Prostate gland (tissue), 2 donors: ENCODE results near the gene FBXO38. TPM values are rescaled to one million over a fixed set of nuclear protein-coding genes. Genes with fewer than 3 reads are reported as not detected.

Source experiments
- DNase-seq: peaks from one replicate; pipeline ENCODE4 v3.0.0-alpha.2; 2019; ENCODE audit warnings: low spot score
- H3K27ac ChIP-seq, 2 donors: fragments of 200-600 bp; sonication (generic); 2 replicates each; pipeline ENCODE4 v1.5.1; 2017 to 2019
- H3K27me3 ChIP-seq: fragments of 200-600 bp; sonication (generic); replicated peaks from 2 replicates; pipeline ENCODE4 v1.5.1; 2019; ENCODE audit not compliant: insufficient read depth
- H3K36me3 ChIP-seq, 2 donors: fragments of 200-600 bp; sonication (generic); 1 replicate in 1 of 2; 2 replicates in 1 of 2; pipeline versions ENCODE4 v1.5.1 to v1.8.1; 2017 to 2019
- H3K4me1 ChIP-seq: fragments of 200-600 bp; sonication (generic); replicated peaks from 2 replicates; pipeline ENCODE4 v1.5.1; 2019
- H3K4me3 ChIP-seq, 2 donors: fragments of 200-600 bp; sonication (generic); 2 replicates each; pipeline ENCODE4 v1.5.1; 2017 to 2019
- H3K9me3 ChIP-seq: fragments of 200-600 bp; sonication (generic); 2 replicates; pipeline ENCODE4 v1.5.1; 2017
- CTCF ChIP-seq, 4 experiments: fragments of 200-600 bp in 2 of 4; fragments of 450-650 bp in 2 of 4; sonication (generic) in 2 of 4; IDR thresholded peaks; 1 replicate in 3 of 4; 2 replicates in 1 of 4; pipeline ENCODE4 v1.5.1; 2016 to 2019; ENCODE audit warnings: antibody characterized with exemption in 4 of 4, mild to moderate bottlenecking in 2 of 4, moderate library complexity in 2 of 4
- POLR2A ChIP-seq: fragments of 450-650 bp; IDR thresholded peaks from one replicate; pipeline ENCODE4 v1.6.1; 2016; ENCODE audit warnings: antibody characterized with exemption, mild to moderate bottlenecking
- POLR2AphosphoS5 ChIP-seq: sonication (generic); formaldehyde crosslinking; IDR thresholded peaks from one replicate; pipeline ENCODE4 v1.6.1; 2017; ENCODE audit warnings: antibody characterized with exemption
- WGBS: methylation state at CpG from one replicate; pipeline ENCODE4 v1.1.5; 2018; 5-methylcytosine and 5-hydroxymethylcytosine counted together
- intact Hi-C: fragments of 100-400 bp; cut with DNase I; formaldehyde crosslinking; loops from one replicate; pipeline ENCODE4 v1.14.2; 2022
- total RNA-seq, 2 donors: library from RNA; depleted of rRNA; stranded (reverse); fragments of >200 nt; gene quantifications; one replicate each; pipeline ENCODE4 v1.1.0, GENCODE V29; 2016

FBXO38 gene
- total RNA-seq, 2 donors from 2014 or later = 47.1 to 53.2 TPM

- intact Hi-C loops = no loop called here
- H3K4me1 ChIP-seq = no peaks in the 10 kb centered on the region
- DNase-seq = no peak
- WGBS = 74% methylated on average over 4 of the region's 4 CpGs
- no peak overlapping the region for H3K27ac ChIP-seq
- H3K4me3 ChIP-seq = no peak overlapping the region
- H3K9me3 ChIP-seq = no peaks in the 10 kb centered on the region
- no peak for TF ChIP-seq CTCF (IDR thresholded peaks at IDR 0.05)
- TF ChIP-seq POLR2AphosphoS5 = no peak
- TF ChIP-seq POLR2A = no peak
- peaks cover 0 to 9% of the 10 kb centered on the region in 2 donors for H3K36me3 ChIP-seq
- H3K27me3 ChIP-seq = no peaks in the 10 kb centered on the region
Measured at GRCh38 chr5:148414833-148415232, 31.1 kb downstream of the FBXO38 start.

GRCh38 chr5:148416416-148416815 is 32.7 kb downstream of the FBXO38 start:
- Histone ChIP-seq H3K4me1 (no peaks in the 10 kb centered on the region), H3K4me3 (no peak overlapping the region), H3K27me3 (no peaks in the 10 kb centered on the region), H3K9me3 (no peaks in the 10 kb centered on the region), H3K27ac (no peak overlapping the region), H3K36me3 (peaks cover 0 to 9% of the 10 kb centered on the region in 2 donors)
- intact Hi-C loops = no loop called here
- DNase-seq = no peak
- 87% methylated on average over 1 of the region's 1 CpG for WGBS
- TF ChIP-seq CTCF (IDR thresholded peaks at IDR 0.05) (no peak), POLR2AphosphoS5 (no peak), POLR2A (no peak)

- peaks cover 0 to 9% of the 10 kb centered on the region in 2 donors for H3K36me3 ChIP-seq
- WGBS = 74% methylated on average over 7 of the region's 7 CpGs
- intact Hi-C loops = no loop called here
- no peak overlapping the region for H3K27ac ChIP-seq
- no peak for DNase-seq
- H3K4me3 ChIP-seq = no peak overlapping the region
- TF ChIP-seq POLR2AphosphoS5 = no peak
- TF ChIP-seq POLR2A = no peak
- TF ChIP-seq CTCF (IDR thresholded peaks at IDR 0.05) = no peak
- no peaks in the 10 kb centered on the region for H3K9me3 ChIP-seq
- H3K4me1 ChIP-seq = no peaks in the 10 kb centered on the region
- no peaks in the 10 kb centered on the region for H3K27me3 ChIP-seq
Measured at GRCh38 chr5:148416921-148417320, 33.2 kb downstream of the FBXO38 start.

- intact Hi-C loops = no loop called here
- Histone ChIP-seq H3K36me3 (peaks cover 0 to 10% of the 10 kb centered on the region in 2 donors), H3K9me3 (no peaks in the 10 kb centered on the region), H3K4me1 (no peaks in the 10 kb centered on the region), H3K4me3 (no peak overlapping the region), H3K27ac (no peak overlapping the region), H3K27me3 (no peaks in the 10 kb centered on the region)
- WGBS = 59% methylated on average over 3 of the region's 3 CpGs
- no peak for DNase-seq
- TF ChIP-seq POLR2A (no peak), CTCF (IDR thresholded peaks at IDR 0.05) (no peak), POLR2AphosphoS5 (no peak)
Measured at GRCh38 chr5:148418511-148418910, 34.8 kb downstream of the FBXO38 start.

- Histone ChIP-seq H3K27ac (no peak overlapping the region), H3K27me3 (no peaks in the 10 kb centered on the region), H3K9me3 (no peaks in the 10 kb centered on the region), H3K4me1 (no peaks in the 10 kb centered on the region), H3K36me3 (peaks cover 0 to 27% of the 10 kb centered on the region in 2 donors), H3K4me3 (no peak overlapping the region)
- 79% methylated on average over 2 of the region's 2 CpGs for WGBS
- TF ChIP-seq POLR2A (no peak), CTCF (IDR thresholded peaks at IDR 0.05) (no peak), POLR2AphosphoS5 (no peak)
- no peak for DNase-seq
- intact Hi-C loops = no loop called here
Measured at GRCh38 chr5:148421661-148422060, 37.9 kb downstream of the FBXO38 start.
